Germinal center (tissue), 1 donor: ENCODE results near the gene EHMT2.
A peak's percentile ranks its signal among the peaks of the same experiment; 100 is the strongest.
"Not testable (repeated sequence)": the region's sequence is repeated elsewhere in the genome, so short reads cannot be mapped to it uniquely, and the experiment has no call there.

Source experiments
- DNase-seq: peaks from one replicate; pipeline ENCODE4 v3.0.0; 2012; ENCODE audit warnings: mixed read lengths, low spot score

EHMT2 gene

GRCh38 chr6:31915351-31915750 is 17.9 kb upstream of the EHMT2 start:
- DNase-seq = no peak

GRCh38 chr6:31911826-31912585 is 14.5 kb upstream of the EHMT2 start:
- no peak for DNase-seq

- not testable (repeated sequence) for DNase-seq
Observed at GRCh38 chr6:31909298-31909697, 11.8 kb upstream of the EHMT2 start.

GRCh38 chr6:31908791-31909190 is 11.3 kb upstream of the EHMT2 start:
- DNase-seq = no peak

GRCh38 chr6:31908255-31908654 is 10.8 kb upstream of the EHMT2 start:
- not testable (repeated sequence) for DNase-seq

- no peak for DNase-seq
Observed at GRCh38 chr6:31907158-31907813, 9.8 kb upstream of the EHMT2 start.

- not testable (repeated sequence) for DNase-seq
Observed at GRCh38 chr6:31906727-31907126, 9.2 kb upstream of the EHMT2 start.

GRCh38 chr6:31906122-31906521 is 8.6 kb upstream of the EHMT2 start:
- no peak for DNase-seq

- no peak for DNase-seq
Observed at GRCh38 chr6:31905041-31905440, 7.5 kb upstream of the EHMT2 start.

GRCh38 chr6:31903957-31904356 is 6.5 kb upstream of the EHMT2 start:
- DNase-seq = no peak

- peak; percentile 92 for DNase-seq
Observed at GRCh38 chr6:31901953-31902643, 4.6 kb upstream of the EHMT2 start, which contains the start of gene ZBTB12. Gene ZBTB12, minus strand, starts transcription at chr6:31902086. Its CDS starts 781 bp downstream, at chr6:31901305.

GRCh38 chr6:31901415-31901952 is 4.0 kb upstream of the EHMT2 start:
- DNase-seq = peak; percentile 71

- no peak for DNase-seq
Observed at GRCh38 chr6:31900917-31901414, 3.5 kb upstream of the EHMT2 start.

GRCh38 chr6:31899882-31900722 is 2.6 kb upstream of the EHMT2 start:
- DNase-seq = no peak

- no peak for DNase-seq
Observed at GRCh38 chr6:31899215-31899614, 1.7 kb upstream of the EHMT2 start.

- peak; percentile 36 for DNase-seq
Observed at GRCh38 chr6:31898383-31899011, 999 bp upstream of the EHMT2 start.

GRCh38 chr6:31896856-31897611 is 464 bp downstream of the EHMT2 start:
- DNase-seq = no peak

- no peak for DNase-seq
Observed at GRCh38 chr6:31896493-31896855, 1.0 kb downstream of the EHMT2 start.

GRCh38 chr6:31892821-31893220 is 4.7 kb downstream of the EHMT2 start:
- DNase-seq = no peak

- no peak for DNase-seq
Observed at GRCh38 chr6:31889331-31889972, 8.0 kb downstream of the EHMT2 start.
